HG03103 (cell line): Measurements from ENCODE around the gene DXO.
"Not testable (repeated sequence)": the region's sequence is repeated elsewhere in the genome, so short reads cannot be mapped to it uniquely, and the experiment has no call there.

Experiments
- ATAC-seq: cut with Tn5 transposase; IDR thresholded peaks from one replicate; pipeline ENCODE4 v1.9.1; 2021; ENCODE audit warnings: low read depth; ENCODE audit not compliant: unreplicated experiment

DXO gene

GRCh38 chr6:31971993-31972708, at the start of gene DXO:
Gene DXO (minus strand): TSS chr6:31972138. CDS start chr6:31971675, 463 bp downstream.
- peak; percentile 88 for ATAC-seq

- ATAC-seq = not testable (repeated sequence)
These were observed 42.6 kb upstream of the DXO start, which contains the start of gene C4B for GRCh38 chr6:32014547-32014946. Gene C4B (plus strand): TSS chr6:32014795. CDS start chr6:32014846, 51 bp downstream.

DNA sequence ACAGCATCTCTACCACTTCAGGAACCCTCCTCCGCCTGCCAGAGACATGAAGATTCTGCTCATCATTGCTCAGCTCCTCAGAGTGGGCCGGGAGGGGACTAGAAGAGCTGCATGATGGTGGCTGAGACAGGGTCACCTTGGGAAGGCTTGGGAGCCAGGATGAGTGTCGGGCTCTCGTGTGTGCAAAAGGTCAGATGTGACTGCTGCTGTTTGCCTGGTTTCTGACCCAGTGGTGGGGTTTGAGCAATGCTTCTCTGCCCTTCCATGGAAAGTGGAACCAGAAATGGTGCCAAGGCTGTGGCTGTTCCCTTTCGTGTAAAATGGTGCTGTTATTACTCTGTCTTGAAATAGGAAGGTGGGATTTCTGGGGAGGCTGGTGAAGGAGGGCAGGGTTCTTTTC, 41.8 kb upstream of the DXO start:
- not testable (repeated sequence) for ATAC-seq

DNA sequence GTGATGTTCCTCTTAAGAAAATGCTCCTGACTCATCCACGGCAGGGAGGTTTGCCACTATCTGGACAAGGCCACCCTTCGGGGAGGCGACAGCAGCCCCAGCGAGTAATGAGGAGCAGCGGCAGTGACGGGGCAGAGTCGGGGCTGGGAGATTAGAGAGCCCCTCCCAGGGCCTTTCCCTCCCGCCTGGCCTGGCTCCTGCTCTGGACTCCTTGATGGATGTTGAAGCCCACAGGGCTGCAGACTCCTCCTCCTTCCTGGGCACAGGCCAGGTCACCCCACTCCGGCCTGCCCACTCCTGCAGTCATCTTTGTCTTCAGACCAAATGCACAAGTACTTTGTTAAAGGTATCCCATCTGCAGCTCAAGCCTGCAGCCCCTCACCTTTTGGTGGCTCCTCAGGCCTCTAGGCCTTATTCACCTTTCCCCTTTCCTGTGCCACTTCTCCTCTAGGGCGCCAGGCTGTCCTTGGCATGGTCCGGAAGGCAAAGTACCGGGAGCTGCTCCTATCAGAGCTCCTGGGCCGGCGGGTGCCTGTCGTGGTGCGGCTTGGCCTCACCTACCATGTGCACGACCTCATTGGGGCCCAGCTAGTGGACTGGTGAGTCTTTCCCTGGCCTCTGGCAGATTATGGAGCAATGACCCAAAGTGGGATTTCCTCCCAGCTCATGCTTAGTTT, 41.1 kb upstream of the DXO start:
- not testable (repeated sequence) for ATAC-seq

DNA sequence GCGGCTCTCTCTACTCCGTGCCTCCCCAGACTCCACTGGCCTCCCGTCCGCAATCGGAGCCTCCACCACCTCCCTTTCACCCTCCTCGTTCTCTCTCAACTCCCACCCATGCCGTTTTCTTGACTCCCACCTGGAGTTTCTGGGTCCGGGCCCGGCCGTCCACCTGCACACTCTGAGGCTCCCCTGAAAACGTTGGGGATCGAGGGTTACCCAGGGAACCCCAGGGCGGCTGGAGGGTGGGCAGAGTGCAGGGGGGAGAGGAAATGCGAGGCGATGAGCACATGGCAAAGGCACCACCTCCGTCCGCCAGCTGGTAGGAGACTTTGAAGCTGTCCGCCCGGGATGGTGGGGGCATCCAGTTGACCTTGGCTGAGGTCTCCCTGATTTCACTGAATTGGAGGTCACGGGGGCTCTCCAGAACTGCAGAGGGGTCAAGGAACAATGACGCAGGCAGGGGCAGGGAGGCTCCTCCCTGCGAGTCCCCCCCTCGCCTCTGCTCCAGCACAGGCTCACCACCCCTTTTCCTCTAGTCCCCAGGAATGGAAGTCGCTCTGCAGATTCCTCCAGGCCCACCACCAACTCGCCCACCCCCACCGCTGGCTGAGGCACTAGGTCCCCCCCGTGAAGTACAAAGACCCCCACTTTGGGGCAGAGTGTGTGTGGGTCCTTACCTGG, 39.1 kb upstream of the DXO start:
- not testable (repeated sequence) for ATAC-seq

- not testable (repeated sequence) for ATAC-seq
These were observed 37.6 kb upstream of the DXO start for GRCh38 chr6:32009537-32009936.

DNA sequence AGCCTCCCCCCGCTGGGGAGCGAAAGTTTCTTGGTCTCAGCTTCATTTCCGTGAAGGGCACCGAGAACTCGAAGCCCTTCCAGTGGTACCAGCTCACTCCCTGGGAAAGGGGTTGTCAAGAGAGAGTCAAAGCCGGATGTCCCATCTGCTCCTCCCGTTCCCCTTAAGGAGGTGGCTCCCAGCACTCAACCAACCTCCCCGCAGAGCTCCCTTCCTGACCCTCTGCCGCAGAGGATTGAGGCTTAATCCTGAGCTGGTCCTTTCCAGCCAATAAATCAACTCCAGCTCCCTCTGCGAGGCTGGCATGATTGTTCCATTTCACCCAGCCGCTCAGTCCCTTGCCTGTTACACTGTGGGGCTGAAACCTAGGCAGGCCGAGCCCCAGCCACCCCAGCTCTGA, 36.7 kb upstream of the DXO start:
- not testable (repeated sequence) for ATAC-seq

DNA sequence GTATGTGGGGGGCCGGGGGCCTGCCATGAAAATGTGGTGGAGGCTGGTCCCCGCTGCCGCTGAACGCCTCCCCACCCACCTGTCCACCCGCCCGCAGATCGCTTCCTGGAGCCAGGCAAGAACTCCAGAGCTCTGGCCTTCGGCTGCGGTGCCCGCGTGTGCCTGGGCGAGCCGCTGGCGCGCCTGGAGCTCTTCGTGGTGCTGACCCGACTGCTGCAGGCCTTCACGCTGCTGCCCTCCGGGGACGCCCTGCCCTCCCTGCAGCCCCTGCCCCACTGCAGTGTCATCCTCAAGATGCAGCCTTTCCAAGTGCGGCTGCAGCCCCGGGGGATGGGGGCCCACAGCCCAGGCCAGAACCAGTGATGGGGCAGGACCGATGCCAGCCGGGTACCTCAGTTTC, 36.1 kb upstream of the DXO start:
- not testable (repeated sequence) for ATAC-seq

DNA sequence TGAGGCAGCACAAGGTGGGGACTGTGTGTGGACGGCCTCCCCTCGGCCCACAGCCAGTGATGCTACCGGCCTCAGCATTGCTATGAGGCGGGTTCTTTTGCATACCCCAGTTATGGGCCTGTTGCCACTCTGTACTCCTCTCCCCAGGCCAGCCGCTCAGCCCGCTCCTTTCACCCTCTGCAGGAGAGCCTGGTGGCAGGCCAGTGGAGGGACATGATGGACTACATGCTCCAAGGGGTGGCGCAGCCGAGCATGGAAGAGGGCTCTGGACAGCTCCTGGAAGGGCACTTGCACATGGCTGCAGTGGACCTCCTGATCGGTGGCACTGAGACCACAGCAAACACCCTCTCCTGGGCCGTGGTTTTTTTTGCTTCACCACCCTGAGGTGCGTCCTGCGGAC, 35.1 kb upstream of the DXO start:
- not testable (repeated sequence) for ATAC-seq

DNA sequence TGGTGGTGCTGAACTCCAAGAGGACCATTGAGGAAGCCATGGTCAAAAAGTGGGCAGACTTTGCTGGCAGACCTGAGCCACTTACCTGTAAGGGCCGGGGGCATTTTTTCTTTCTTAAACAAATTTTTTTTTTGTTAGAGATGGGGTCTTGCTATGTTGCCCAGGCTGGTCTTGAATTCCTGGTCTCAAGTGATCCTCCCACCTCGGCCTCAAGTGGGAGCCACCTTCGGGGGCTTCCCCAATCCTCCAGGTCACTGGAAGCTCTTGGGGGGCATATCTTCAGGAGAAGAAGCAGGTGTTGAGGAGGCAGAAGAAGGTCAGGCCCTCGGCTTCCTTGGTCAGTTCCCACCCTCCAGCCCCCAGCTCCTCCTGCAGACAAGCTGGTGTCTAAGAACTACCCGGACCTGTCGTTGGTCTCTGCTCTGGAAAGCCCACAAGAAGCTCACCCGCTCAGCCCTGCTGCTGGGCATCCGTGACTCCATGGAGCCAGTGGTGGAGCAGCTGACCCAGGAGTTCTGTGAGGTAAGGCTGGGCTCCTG, 34.1 kb upstream of the DXO start:
- not testable (repeated sequence) for ATAC-seq

DNA sequence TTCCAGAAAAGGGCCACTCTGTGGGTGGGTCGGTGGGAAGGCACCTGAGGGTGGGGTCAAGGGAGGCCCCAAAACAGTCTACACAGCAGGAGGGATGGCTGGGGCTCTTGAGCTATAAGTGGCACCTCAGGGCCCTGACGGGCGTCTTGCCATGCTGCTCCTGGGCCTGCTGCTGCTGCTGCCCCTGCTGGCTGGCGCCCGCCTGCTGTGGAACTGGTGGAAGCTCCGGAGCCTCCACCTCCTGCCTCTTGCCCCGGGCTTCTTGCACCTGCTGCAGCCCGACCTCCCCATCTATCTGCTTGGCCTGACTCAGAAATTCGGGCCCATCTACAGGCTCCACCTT, 33.6 kb upstream of the DXO start:
- ATAC-seq = not testable (repeated sequence)

DNA sequence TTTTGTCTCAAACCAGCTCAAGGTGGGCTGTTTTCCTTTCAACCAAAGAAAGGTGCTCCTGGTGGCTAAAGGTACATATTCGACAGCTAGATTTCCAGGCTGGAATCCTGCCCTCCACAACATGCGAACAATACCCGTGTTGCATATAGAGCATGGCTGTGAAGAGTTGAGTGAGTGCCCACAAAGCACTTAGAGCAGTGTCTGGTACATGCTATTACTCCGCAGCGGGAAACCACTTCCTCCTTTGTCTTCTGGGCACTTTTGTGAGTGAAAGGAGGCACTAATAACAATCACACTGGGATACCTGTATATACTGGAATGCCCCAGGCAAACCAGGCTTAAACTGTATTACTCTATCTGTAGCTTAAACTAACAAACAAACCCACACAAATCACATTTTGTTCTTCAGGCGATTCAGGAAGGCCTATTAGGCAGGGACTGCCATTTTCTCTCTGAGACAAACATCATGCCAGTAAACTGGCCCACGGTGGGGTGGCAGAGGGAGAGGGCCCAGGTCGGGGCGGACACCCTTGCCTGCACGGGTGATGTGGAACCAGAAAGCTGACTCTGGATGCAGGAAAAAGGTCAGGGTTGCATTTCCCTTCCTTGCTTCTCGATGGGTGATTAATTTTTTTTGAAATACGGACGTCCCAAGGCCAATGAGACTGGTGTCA, 33.1 kb upstream of the DXO start:
- not testable (repeated sequence) for ATAC-seq

DNA sequence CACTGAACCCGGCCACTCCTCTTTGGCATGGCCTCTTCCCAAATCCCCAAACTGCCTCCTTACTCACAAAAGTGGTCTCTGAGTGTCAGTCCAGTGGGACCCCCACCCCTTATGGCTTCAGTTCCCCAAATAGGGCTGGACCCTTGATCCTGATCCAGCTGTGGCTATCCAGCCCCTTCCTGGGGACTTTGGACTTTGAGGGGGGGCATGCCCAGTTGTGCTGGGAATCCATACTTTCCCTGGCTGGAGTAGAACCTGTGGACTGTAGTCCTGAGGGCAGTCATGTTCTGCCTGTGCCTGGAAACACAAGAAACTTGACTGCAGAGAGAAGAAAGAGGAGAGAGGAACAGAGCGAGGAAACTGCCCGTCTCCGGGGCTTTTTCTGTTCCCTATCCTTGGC, 32.5 kb upstream of the DXO start:
- not testable (repeated sequence) for ATAC-seq

GRCh38 chr6:32003301-32003700, 31.4 kb upstream of the DXO start:
- not testable (repeated sequence) for ATAC-seq

DNA sequence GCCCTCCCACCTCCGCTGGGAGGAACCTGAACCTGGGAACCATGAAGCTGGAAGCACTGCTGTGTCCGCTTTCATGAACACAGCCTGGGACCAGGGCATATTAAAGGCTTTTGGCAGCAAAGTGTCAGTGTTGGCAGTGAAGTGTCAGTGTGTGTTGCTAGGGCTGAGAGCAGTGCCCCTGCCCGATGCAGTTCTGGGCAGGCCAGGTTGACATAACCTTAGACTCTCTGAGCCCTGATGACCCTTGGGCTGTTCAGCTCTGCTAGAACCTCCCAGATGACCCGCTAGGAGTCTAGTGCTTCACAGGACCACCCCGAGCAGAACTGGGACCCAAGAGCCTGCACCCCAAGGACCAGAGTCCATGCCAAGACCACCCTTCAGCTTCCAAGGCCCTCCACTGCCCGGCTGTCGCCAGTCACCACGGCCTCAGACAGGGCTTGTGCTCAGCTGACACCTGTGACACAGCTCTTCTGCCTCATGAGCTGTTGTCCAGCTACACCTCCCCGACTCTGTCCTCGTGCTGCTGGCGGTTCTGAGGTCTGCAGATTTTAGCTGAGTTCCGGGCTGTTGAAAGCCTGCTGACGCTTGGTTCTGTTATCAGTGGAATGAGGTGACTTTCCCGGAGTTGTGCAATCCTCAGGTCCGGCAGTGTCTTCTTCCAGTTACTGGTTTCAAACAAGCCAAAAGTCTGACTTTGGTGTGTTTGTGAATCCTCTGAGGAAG, 30.8 kb upstream of the DXO start:
- not testable (repeated sequence) for ATAC-seq

- not testable (repeated sequence) for ATAC-seq
These were observed 24.4 kb upstream of the DXO start for GRCh38 chr6:31996385-31996784.

GRCh38 chr6:31994421-31994820, 22.5 kb upstream of the DXO start:
- ATAC-seq = not testable (repeated sequence)

GRCh38 chr6:31989363-31989762, 17.4 kb upstream of the DXO start:
- not testable (repeated sequence) for ATAC-seq

DNA sequence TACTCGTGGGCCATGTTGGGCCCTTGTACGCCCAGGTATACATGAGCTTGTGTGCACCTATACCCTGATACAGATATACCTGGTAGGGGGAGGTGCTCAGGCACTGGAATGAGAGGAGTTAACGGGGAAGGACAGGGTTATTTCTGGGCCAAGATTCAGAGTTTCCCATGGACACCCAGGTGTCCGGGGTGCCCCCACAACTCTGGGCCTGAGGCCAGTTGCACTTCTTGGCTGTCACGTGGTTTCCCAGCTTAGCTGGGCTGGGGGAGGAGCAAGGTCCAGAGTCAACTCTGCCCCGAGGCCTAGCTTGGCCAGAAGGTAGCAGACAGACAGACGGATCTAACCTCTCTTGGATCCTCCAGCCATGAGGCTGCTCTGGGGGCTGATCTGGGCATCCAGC, 9.8 kb upstream of the DXO start, which contains the start of gene C4A:
TSS of gene C4A (plus strand) at position 314 of the 400 bp plus-strand sequence. CDS start at position 365, 51 bp downstream.
- not testable (repeated sequence) for ATAC-seq

- not testable (repeated sequence) for ATAC-seq
These were observed 9.1 kb upstream of the DXO start for GRCh38 chr6:31980998-31981397.
